SK-N-SH (cell line): Measurements from ENCODE around the gene FBXL15. TPM values are rescaled to one million over a fixed set of nuclear protein-coding genes. Genes with fewer than 3 reads are reported as not detected.
A peak's percentile ranks its signal among the peaks of the same experiment; 100 is the strongest.

Experiments
- CHD2 ChIP-seq: fragments of 150-350 bp; IDR thresholded peaks from 2 replicates; pipeline ENCODE4 v1.6.1; 2018; ENCODE audit warnings: low read length; ENCODE audit not compliant: partially characterized antibody
- CTCF ChIP-seq: fragments of 200-600 bp; sonication (generic); IDR thresholded peaks from 2 replicates; pipeline ENCODE4 v1.6.1; 2017; ENCODE audit warnings: antibody characterized with exemption, mild to moderate bottlenecking, moderate library complexity
- ELF1 ChIP-seq: IDR thresholded peaks from 2 replicates; pipeline ENCODE4 v1.4.0; 2012
- EZH2phosphoT487 ChIP-seq: fragments of 200-600 bp; sonication (generic); IDR thresholded peaks from 2 replicates; pipeline ENCODE4 v1.6.1; 2017; ENCODE audit warnings: low read depth, mixed run types, mild to moderate bottlenecking, antibody characterized with exemption, moderate library complexity, borderline replicate concordance
- FOXM1 ChIP-seq: IDR thresholded peaks from 2 replicates; pipeline ENCODE4 v1.4.0; 2012; ENCODE audit warnings: low read depth, mild to moderate bottlenecking
- GATA2 ChIP-seq: sonication (generic); formaldehyde crosslinking; IDR thresholded peaks from 2 replicates; pipeline ENCODE4 v1.5.0; 2020; ENCODE audit warnings: mild to moderate bottlenecking, missing genetic modification reagents
- JUND ChIP-seq: IDR thresholded peaks from 2 replicates; pipeline ENCODE4 v1.4.0; 2012
- MEF2A ChIP-seq: IDR thresholded peaks from 2 replicates; pipeline ENCODE4 v1.4.0; 2012; ENCODE audit warnings: low read depth, borderline replicate concordance
- MXI1 ChIP-seq: IDR thresholded peaks from 2 replicates; pipeline ENCODE4 v1.6.1; 2012; ENCODE audit warnings: mild to moderate bottlenecking, low read depth, low read length, improper control_type of control experiment
- NFIC ChIP-seq: IDR thresholded peaks from 2 replicates; pipeline ENCODE4 v1.4.0; 2012; ENCODE audit warnings: borderline replicate concordance
- NRF1 ChIP-seq: IDR thresholded peaks from 2 replicates; pipeline ENCODE4 v1.6.1; 2012; ENCODE audit warnings: low read depth, mild to moderate bottlenecking, low read length
- PBX3 ChIP-seq: IDR thresholded peaks from 2 replicates; pipeline ENCODE4; 2012
- POLR2AphosphoS5 ChIP-seq: IDR thresholded peaks from 2 replicates; pipeline ENCODE4 v1.6.1; 2012; ENCODE audit warnings: low read depth, low read length
- RAD21 ChIP-seq: IDR thresholded peaks from 2 replicates; pipeline ENCODE4 v1.6.1; 2012; ENCODE audit warnings: mild to moderate bottlenecking, low read length
- RCOR1 ChIP-seq: fragments of 150-350 bp; IDR thresholded peaks from 2 replicates; pipeline ENCODE4 v1.6.1; 2017; ENCODE audit warnings: antibody characterized with exemption, low read length
- RFX5 ChIP-seq: IDR thresholded peaks from 2 replicates; pipeline ENCODE4 v1.6.1; 2012; ENCODE audit warnings: mild to moderate bottlenecking, improper control_type of control experiment, low read length
- RXRA ChIP-seq: IDR thresholded peaks from 2 replicates; pipeline ENCODE4 v1.4.0; 2012; ENCODE audit warnings: low read depth, mild to moderate bottlenecking, borderline replicate concordance
- SMC3 ChIP-seq: IDR thresholded peaks from 2 replicates; pipeline ENCODE4 v1.6.1; 2012; ENCODE audit warnings: low read depth, low read length, improper control_type of control experiment
- TAF1 ChIP-seq: IDR thresholded peaks from 2 replicates; pipeline ENCODE4 v1.6.1; 2012; ENCODE audit warnings: low read depth, mild to moderate bottlenecking, low read length, moderate library complexity, borderline replicate concordance
- ZBTB33 ChIP-seq: IDR thresholded peaks from 2 replicates; pipeline ENCODE4 v1.4.0; 2012; ENCODE audit warnings: low read depth, borderline replicate concordance
- polyA plus RNA-seq, 3 experiments: library from polyadenylated mRNA; depleted of rRNA; stranded (reverse); fragments of >200 nt; gene quantifications; 2 replicates each; pipeline ENCODE4 v1.2.3, GENCODE V29; 2012

FBXL15 gene
- polyA plus RNA-seq, 1 of the 3 experiments (the other 2 are of a cell fraction) = 17.2 TPM

GRCh38 chr10:102394079-102394800, 26.4 kb upstream of the FBXL15 start (continued):
- TF ChIP-seq NFIC = no peak
- 0 out of 2 replicates have a peak, but pooled peaks have one; percentile 30 for TF ChIP-seq RCOR1
- TF ChIP-seq JUND = no peak
- TF ChIP-seq PBX3 = peak; percentile 61
- TF ChIP-seq FOXM1 = peak; percentile 49; the same call in 1 of the 2 replicates
- no peak; the same call in 1 of the 2 replicates for TF ChIP-seq CTCF
- peak; percentile 73 for TF ChIP-seq MXI1
- TF ChIP-seq RFX5 = peak; percentile 82
- no peak for TF ChIP-seq CHD2
- TF ChIP-seq EZH2phosphoT487 = no peak
- TF ChIP-seq ELF1 = peak; percentile 77
- TF ChIP-seq POLR2AphosphoS5 = no peak
- TF ChIP-seq RXRA = no peak; the same call in 1 of the 2 replicates
- TF ChIP-seq GATA2 (CRISPR knock-in tag) = no peak
- no peak; the same call in 1 of the 2 replicates for TF ChIP-seq NRF1
- no peak for TF ChIP-seq TAF1
- no peak for TF ChIP-seq ZBTB33
- no peak for TF ChIP-seq RAD21
- no peak for TF ChIP-seq SMC3
- TF ChIP-seq MEF2A = no peak
